Endothelial cell of umbilical vein (primary cell): Measurements from ENCODE around the gene MAPK4. TPM values are rescaled to one million over a fixed set of nuclear protein-coding genes. Genes with fewer than 3 reads are reported as not detected.

ENCODE experiments used
- BruUV-seq: library from RNA; stranded (reverse); fragments of 400-500 nt; replicated peaks from 2 replicates; lab custom pipeline; 2021; lab: Mats Ljungman, UMichigan
- CTCF ChIA-PET: fragments of 300-600, 350-600 bp; sonication (Branson Sonifier 250); formaldehyde crosslinking; loops from one replicate; lab custom pipeline; 2021; ENCODE audit warnings: antibody characterized with exemption, inconsistent platforms; lab: Charles Lee
- POLR2A ChIA-PET: fragments of 300-600, 350-600 bp; sonication (Branson Sonifier 250); formaldehyde crosslinking; loops from one replicate; lab custom pipeline; 2021; ENCODE audit warnings: antibody characterized with exemption, inconsistent platforms; lab: Charles Lee
- DNase-seq: peaks from one replicate; pipeline ENCODE4 v3.0.0-alpha.2; 2011; ENCODE audit warnings: low read depth, low spot score
- FAIRE-seq: peaks from 2 replicates; lab custom pipeline; 2011; peaks lifted over from hg19 to GRCh38; lab: Jason Lieb, UNC
- H2AFZ ChIP-seq: 2 replicates; pipeline ENCODE4 v1.6.0; 2012; ENCODE audit warnings: low read depth, low read length, control low read depth, inconsistent platforms
- H3K27ac ChIP-seq: 2 replicates; pipeline ENCODE4 v1.5.1; 2011; ENCODE audit warnings: low read depth, mild to moderate bottlenecking, control low read depth, low read length, moderate library complexity; ENCODE audit not compliant: insufficient read depth
- H3K27me3 ChIP-seq, 2 experiments: 2 replicates each; pipeline versions ENCODE4 v1.6.0 to v1.6.1; 2011; ENCODE audit warnings: low read length in 2 of 2, mixed read lengths in 1 of 2; ENCODE audit not compliant: control insufficient read depth in 2 of 2, insufficient read depth in 2 of 2
- H3K36me3 ChIP-seq, 2 experiments: 2 replicates in 1 of 2; 3 replicates in 1 of 2; pipeline ENCODE4 v1.5.1; 2011; ENCODE audit warnings: low read length in 2 of 2, mild to moderate bottlenecking in 1 of 2, moderate library complexity in 1 of 2; ENCODE audit not compliant: control insufficient read depth in 2 of 2, insufficient read depth in 2 of 2; ENCODE audit errors: extremely low read depth in 1 of 2
- H3K4me1 ChIP-seq: 3 replicates; pipeline ENCODE4 v1.5.1; 2011; ENCODE audit warnings: mild to moderate bottlenecking, low read length; ENCODE audit not compliant: control insufficient read depth, insufficient read depth; ENCODE audit errors: extremely low read depth
- H3K4me2 ChIP-seq: 2 replicates; pipeline ENCODE4 v1.6.1; 2011; ENCODE audit warnings: low read length, control low read depth, mixed read lengths; ENCODE audit not compliant: insufficient read depth
- H3K4me3 ChIP-seq, 3 experiments: fragments of 200-600 bp in 1 of 3; sonication (generic), shearing (Covaris generic) in 1 of 3; replicated peaks in 1 of 3; 2 replicates each; pipeline ENCODE4 v1.5.1; 2011 to 2016; ENCODE audit warnings: control low read depth in 3 of 3, low read length in 3 of 3, mild to moderate bottlenecking in 2 of 3, inconsistent platforms in 1 of 3, low read depth in 1 of 3, moderate library complexity in 1 of 3; ENCODE audit not compliant: insufficient read depth in 1 of 3
- H3K79me2 ChIP-seq: 2 replicates; pipeline ENCODE4 v1.6.0; 2012; ENCODE audit warnings: low read length, inconsistent platforms; ENCODE audit not compliant: control insufficient read depth, insufficient read depth
- H3K9ac ChIP-seq: replicated peaks from 2 replicates; pipeline ENCODE3; 2011; ENCODE audit warnings: low read length, control low read depth; ENCODE audit not compliant: insufficient read depth; ENCODE audit errors: extremely low read depth
- H3K9me1 ChIP-seq: replicated peaks from 3 replicates; pipeline ENCODE4 v1.6.0; 2011; ENCODE audit warnings: mild to moderate bottlenecking, low read length; ENCODE audit not compliant: control insufficient read depth, insufficient read depth; ENCODE audit errors: extremely low read depth
- H3K9me3 ChIP-seq: replicated peaks from 2 replicates; pipeline ENCODE4 v1.5.1; 2012; ENCODE audit warnings: low read length, inconsistent platforms; ENCODE audit not compliant: control insufficient read depth, insufficient read depth
- H4K20me1 ChIP-seq: replicated peaks from 2 replicates; pipeline ENCODE3; 2011; ENCODE audit warnings: mild to moderate bottlenecking, low read length; ENCODE audit not compliant: control insufficient read depth, insufficient read depth; ENCODE audit errors: extremely low read depth
- CTCF ChIP-seq, 2 donors: IDR thresholded peaks; 1 replicate in 1 of 2; 2 replicates in 1 of 2; pipeline ENCODE4 v1.5.1; 2011; ENCODE audit warnings: low read length in 2 of 2, mild to moderate bottlenecking in 2 of 2, moderate library complexity in 2 of 2, control low read depth in 1 of 2, inconsistent platforms in 1 of 2, low read depth in 1 of 2; ENCODE audit not compliant: insufficient read depth in 1 of 2; ENCODE audit errors: extremely low read depth in 1 of 2
- EZH2 ChIP-seq: IDR thresholded peaks from 2 replicates; pipeline ENCODE4 v1.6.1; 2012; ENCODE audit warnings: borderline replicate concordance, low read depth, mild to moderate bottlenecking, moderate library complexity, low read length, inconsistent platforms; ENCODE audit not compliant: severe bottlenecking
- FOS ChIP-seq: IDR thresholded peaks from 2 replicates; pipeline ENCODE4 v1.6.1; 2011; ENCODE audit warnings: mild to moderate bottlenecking, low read length, moderate library complexity, borderline replicate concordance; ENCODE audit not compliant: insufficient read depth
- GATA2 ChIP-seq: IDR thresholded peaks from 2 replicates; pipeline ENCODE4 v1.7.0; 2011; ENCODE audit warnings: low read depth, mild to moderate bottlenecking, moderate library complexity, mixed read lengths, low read length; ENCODE audit not compliant: insufficient read length, insufficient read depth
- JUN ChIP-seq: IDR thresholded peaks from 2 replicates; pipeline ENCODE4 v1.6.1; 2011; ENCODE audit warnings: borderline replicate concordance, low read depth; ENCODE audit not compliant: insufficient read length, insufficient read depth
- MAX ChIP-seq: IDR thresholded peaks from 2 replicates; pipeline ENCODE4 v1.6.1; 2011; ENCODE audit not compliant: insufficient read depth, insufficient read length
- MYC ChIP-seq: IDR thresholded peaks from one replicate; pipeline ENCODE4 v1.6.1; 2011; ENCODE audit warnings: mild to moderate bottlenecking, low read depth, low read length
- POLR2A ChIP-seq: IDR thresholded peaks from 2 replicates; pipeline ENCODE4 v1.6.1; 2012; ENCODE audit warnings: low read depth, mild to moderate bottlenecking, control low read depth, low read length
- POLR2AphosphoS5 ChIP-seq: IDR thresholded peaks from 2 replicates; pipeline ENCODE4 v1.6.1; 2012; ENCODE audit warnings: low read depth, mild to moderate bottlenecking, control low read depth, low read length, moderate library complexity; ENCODE audit not compliant: insufficient read depth
- dilution Hi-C: fragments of 300-500 bp; cut with MboI; formaldehyde crosslinking; loops from one replicate; pipeline ENCODE4 v1.15.0; 2019; ENCODE audit warnings: low sequenced_read_pairs; ENCODE audit not compliant: extremely low pct_ligation_motif_present
- intact Hi-C: fragments of 100-400 bp; cut with micrococcal nuclease; formaldehyde crosslinking; loops from one replicate; pipeline ENCODE4 v1.10.0; 2022
- polyA plus RNA-seq, 4 experiments: library from polyadenylated mRNA; depleted of rRNA in 3 of 4; stranded (reverse) in 3 of 4; unstranded in 1 of 4; fragments of >200 nt; gene quantifications; 2 replicates each; pipeline versions ENCODE4 v1.2.1 to v1.2.3, GENCODE V29; 2011 to 2012; ENCODE audit warnings: missing spikeins in 1 of 4
- total RNA-seq: library from RNA; stranded (reverse); gene quantifications from 2 replicates; pipeline ENCODE4 v1.2.3, GENCODE V29; 2021

MAPK4 gene
- total and polyA plus RNA-seq, 2 donors (not counting 3 experiments of a cell fraction or from before 2014, with no cell fraction given), result not detected

- no peak overlapping the region for H3K4me2 ChIP-seq
- H2AFZ ChIP-seq, result no peak overlapping the region
- no peak overlapping the region for H3K9ac ChIP-seq
- BruUV-seq, result no TSS peak
- H3K27me3 ChIP-seq, result no peaks in the 10 kb centered on the region
- FAIRE-seq, result no peak
- no peaks in the 10 kb centered on the region for H4K20me1 ChIP-seq
- intact Hi-C loops, result no loop called here
- H3K36me3 ChIP-seq, result no peaks in the 10 kb centered on the region
- H3K79me2 ChIP-seq, result no peaks in the 10 kb centered on the region
- H3K4me3 ChIP-seq, result no peak overlapping the region
- dilution Hi-C loops, result no loop called here
- no peaks in the 10 kb centered on the region for H3K9me1 ChIP-seq
- no peak overlapping the region for H3K27ac ChIP-seq
- DNase-seq, result no peak
- no peaks in the 10 kb centered on the region for H3K4me1 ChIP-seq
- TF ChIP-seq POLR2A (no peak), EZH2 (no peak), GATA2 (no peak), MYC (no peak), JUN (no peak), CTCF (IDR thresholded peaks at IDR 0.05; ENCODE audit: extremely low read depth in 1 of 2, insufficient read depth in 1 of 2, low read depth in 1 of 2, low read length in 2 of 2) (no peak), FOS (no peak), MAX (no peak), POLR2AphosphoS5 (no peak)
- ChIA-PET POLR2A (no interaction called here), CTCF (no interaction called here)
- H3K9me3 ChIP-seq, result no peaks in the 10 kb centered on the region
These were observed 126.5 kb downstream of the MAPK4 start for GRCh38 chr18:50686409-50686808.
